Measurements from ENCODE around the gene LIG1. TPM values are rescaled to one million over a fixed set of nuclear protein-coding genes. Genes with fewer than 3 reads are reported as not detected.

The LIG1 gene
- polyA plus RNA-seq, 3 donors = 2.5 to 11.3 (median 3.6) TPM

DNA sequence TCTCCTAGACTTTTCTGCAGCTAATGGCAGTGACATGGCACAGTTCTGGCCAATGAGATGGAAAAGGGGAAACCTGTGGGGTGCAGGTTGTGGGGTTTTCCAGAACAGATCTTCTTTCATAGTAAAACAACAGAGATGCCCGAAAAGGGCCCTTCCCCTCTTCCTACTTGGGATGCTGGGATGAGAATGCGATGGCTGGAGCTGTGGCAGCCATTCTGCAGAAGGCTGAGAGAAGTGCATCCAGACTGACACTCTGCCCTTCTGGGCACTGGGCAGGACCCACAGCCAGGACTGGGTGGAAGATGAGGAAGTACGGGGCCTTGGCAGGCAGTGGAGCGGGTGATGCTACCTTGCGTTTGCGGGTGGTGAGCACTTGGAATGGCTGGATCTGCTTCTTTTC, 42.6 kb downstream of the LIG1 start:
- H3K36me3 Mint-ChIP-seq = peaks cover 62 to 86% of the 10 kb centered on the region in 2 donors
- no peak for DNase-seq
- Histone ChIP-seq H3K27me3 (ENCODE audit: control insufficient read depth in 2 of 2, insufficient read depth in 2 of 2, low read length in 2 of 2) (no peaks in the 10 kb centered on the region), H3K9me3 (replicated peaks in 1 of 2; ENCODE audit: control insufficient read depth in 1 of 2, insufficient read depth in 1 of 2, low read length in 2 of 2) (no peaks in the 10 kb centered on the region), H3K27ac (ENCODE audit: low read depth in 1 of 2, low read length in 2 of 2) (no peak overlapping the region), H3K9ac (ENCODE audit: insufficient read depth, low read length, poor library complexity, severe bottlenecking) (no peak overlapping the region), H3K4me3 (replicated peaks in 1 of 3; ENCODE audit: low read depth in 2 of 3, low read length in 3 of 3) (no peak overlapping the region), H3K36me3 (replicated peaks in 1 of 2; ENCODE audit: control insufficient read depth in 1 of 2, insufficient read depth in 2 of 2, low read length in 2 of 2) (peaks cover 24 to 61% of the 10 kb centered on the region in 2 donors), H4K20me1 (ENCODE audit: insufficient read depth, low read length) (no peaks in the 10 kb centered on the region), H3K79me2 (ENCODE audit: insufficient read depth, low read length) (no peaks in the 10 kb centered on the region), H3K4me1 (ENCODE audit: control insufficient read depth in 1 of 2, insufficient read depth in 2 of 2, low read length in 2 of 2) (no peaks in the 10 kb centered on the region), H3K4me2 (replicated peaks; ENCODE audit: extremely low read depth, low read length, poor library complexity, severe bottlenecking) (no peak overlapping the region), H2AFZ (ENCODE audit: insufficient read depth, low read depth, low read length, poor library complexity, severe bottlenecking) (no peak overlapping the region)
- H3K9me3 Mint-ChIP-seq = no peaks in the 10 kb centered on the region
- intact Hi-C loops (cut with micrococcal nuclease) = no loop called here
- TF ChIP-seq, protein P1, sequence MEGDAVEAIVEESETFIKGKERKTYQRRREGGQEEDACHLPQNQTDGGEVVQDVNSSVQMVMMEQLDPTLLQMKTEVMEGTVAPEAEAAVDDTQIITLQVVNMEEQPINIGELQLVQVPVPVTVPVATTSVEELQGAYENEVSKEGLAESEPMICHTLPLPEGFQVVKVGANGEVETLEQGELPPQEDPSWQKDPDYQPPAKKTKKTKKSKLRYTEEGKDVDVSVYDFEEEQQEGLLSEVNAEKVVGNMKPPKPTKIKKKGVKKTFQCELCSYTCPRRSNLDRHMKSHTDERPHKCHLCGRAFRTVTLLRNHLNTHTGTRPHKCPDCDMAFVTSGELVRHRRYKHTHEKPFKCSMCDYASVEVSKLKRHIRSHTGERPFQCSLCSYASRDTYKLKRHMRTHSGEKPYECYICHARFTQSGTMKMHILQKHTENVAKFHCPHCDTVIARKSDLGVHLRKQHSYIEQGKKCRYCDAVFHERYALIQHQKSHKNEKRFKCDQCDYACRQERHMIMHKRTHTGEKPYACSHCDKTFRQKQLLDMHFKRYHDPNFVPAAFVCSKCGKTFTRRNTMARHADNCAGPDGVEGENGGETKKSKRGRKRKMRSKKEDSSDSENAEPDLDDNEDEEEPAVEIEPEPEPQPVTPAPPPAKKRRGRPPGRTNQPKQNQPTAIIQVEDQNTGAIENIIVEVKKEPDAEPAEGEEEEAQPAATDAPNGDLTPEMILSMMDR (IDR thresholded peaks at IDR 0.05) = no peak
- H3K27ac Mint-ChIP-seq = peak overlapping the region in 2 of 7 donors; percentile 14 to 48
- H3K4me3 Mint-ChIP-seq = no peak overlapping the region
- H3K27me3 Mint-ChIP-seq (ENCODE audit: low read depth in 3 of 3) = peaks cover 0 to 2% (median 0%) of the 10 kb centered on the region in 3 donors
- 92% methylated on average over 2 of the region's 6 CpGs for WGBS (ENCODE audit: insufficient coverage)
- H3K4me1 Mint-ChIP-seq = no peaks in the 10 kb centered on the region

DNA sequence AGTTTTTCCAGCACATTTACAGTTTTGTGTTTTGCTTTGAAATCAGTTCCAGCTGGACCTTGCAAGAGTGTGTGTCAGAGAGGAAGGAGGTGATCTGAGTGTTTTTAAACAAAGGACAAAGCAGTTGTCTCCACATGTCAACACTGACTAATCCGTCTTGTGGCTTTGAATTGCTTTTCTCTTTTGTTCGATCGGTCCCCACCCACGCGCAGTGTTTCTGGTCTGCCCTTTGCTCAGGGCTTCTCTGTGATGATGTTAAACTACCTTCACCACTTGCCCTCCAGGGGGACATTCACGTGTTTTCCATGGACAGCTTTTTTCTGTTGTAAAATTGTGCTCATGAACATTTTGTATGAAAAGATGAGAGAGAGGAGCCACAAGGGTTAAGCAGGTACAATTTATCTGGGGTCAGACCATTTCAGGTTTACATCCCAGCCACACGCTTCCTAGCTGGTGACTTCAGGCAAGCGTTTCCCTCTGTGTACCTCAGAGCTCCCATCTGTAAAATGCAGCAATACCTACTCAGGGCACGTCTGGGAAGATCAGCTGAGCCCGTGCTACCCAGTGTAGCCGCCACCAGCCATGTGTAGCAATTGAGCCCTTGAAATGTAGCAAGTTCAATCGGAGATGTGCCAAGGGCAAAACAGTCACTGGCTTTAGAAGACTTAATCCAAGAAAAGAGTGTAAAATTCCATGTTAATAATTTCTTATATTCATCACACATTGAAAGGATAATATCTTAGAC, 46.1 kb downstream of the LIG1 start:
- H3K4me3 Mint-ChIP-seq = no peak overlapping the region
- Histone ChIP-seq H4K20me1 (ENCODE audit: insufficient read depth, low read length) (no peaks in the 10 kb centered on the region), H3K27me3 (ENCODE audit: control insufficient read depth in 2 of 2, insufficient read depth in 2 of 2, low read length in 2 of 2) (no peaks in the 10 kb centered on the region), H3K79me2 (ENCODE audit: insufficient read depth, low read length) (no peaks in the 10 kb centered on the region), H3K27ac (ENCODE audit: low read depth in 1 of 2, low read length in 2 of 2) (no peak overlapping the region), H3K36me3 (replicated peaks in 1 of 2; ENCODE audit: control insufficient read depth in 1 of 2, insufficient read depth in 2 of 2, low read length in 2 of 2) (peaks cover 16 to 62% of the 10 kb centered on the region in 2 donors), H3K4me1 (ENCODE audit: control insufficient read depth in 1 of 2, insufficient read depth in 2 of 2, low read length in 2 of 2) (no peaks in the 10 kb centered on the region), H3K9me3 (replicated peaks in 1 of 2; ENCODE audit: control insufficient read depth in 1 of 2, insufficient read depth in 1 of 2, low read length in 2 of 2) (no peaks in the 10 kb centered on the region), H3K9ac (ENCODE audit: insufficient read depth, low read length, poor library complexity, severe bottlenecking) (no peak overlapping the region), H3K4me3 (replicated peaks in 1 of 3; ENCODE audit: low read depth in 2 of 3, low read length in 3 of 3) (no peak overlapping the region), H3K4me2 (replicated peaks; ENCODE audit: extremely low read depth, low read length, poor library complexity, severe bottlenecking) (no peak overlapping the region), H2AFZ (ENCODE audit: insufficient read depth, low read depth, low read length, poor library complexity, severe bottlenecking) (no peak overlapping the region)
- H3K36me3 Mint-ChIP-seq = peaks cover 58 to 85% of the 10 kb centered on the region in 2 donors
- H3K27me3 Mint-ChIP-seq (ENCODE audit: low read depth in 3 of 3) = peaks cover 0 to 2% (median 0%) of the 10 kb centered on the region in 3 donors
- TF ChIP-seq, protein P1 (IDR thresholded peaks at IDR 0.05) = no peak
- no peak for DNase-seq
- 94% methylated on average over 9 of the region's 12 CpGs for WGBS (ENCODE audit: insufficient coverage)
- H3K4me1 Mint-ChIP-seq = peaks cover 2% of the 10 kb centered on the region
- intact Hi-C loops (cut with micrococcal nuclease) = no loop called here
- H3K27ac Mint-ChIP-seq = peak overlapping the region in 1 of 7 donors; percentile 14
- H3K9me3 Mint-ChIP-seq = no peaks in the 10 kb centered on the region
